Measurements from ENCODE around the gene PLCH2.

The PLCH2 gene

DNA sequence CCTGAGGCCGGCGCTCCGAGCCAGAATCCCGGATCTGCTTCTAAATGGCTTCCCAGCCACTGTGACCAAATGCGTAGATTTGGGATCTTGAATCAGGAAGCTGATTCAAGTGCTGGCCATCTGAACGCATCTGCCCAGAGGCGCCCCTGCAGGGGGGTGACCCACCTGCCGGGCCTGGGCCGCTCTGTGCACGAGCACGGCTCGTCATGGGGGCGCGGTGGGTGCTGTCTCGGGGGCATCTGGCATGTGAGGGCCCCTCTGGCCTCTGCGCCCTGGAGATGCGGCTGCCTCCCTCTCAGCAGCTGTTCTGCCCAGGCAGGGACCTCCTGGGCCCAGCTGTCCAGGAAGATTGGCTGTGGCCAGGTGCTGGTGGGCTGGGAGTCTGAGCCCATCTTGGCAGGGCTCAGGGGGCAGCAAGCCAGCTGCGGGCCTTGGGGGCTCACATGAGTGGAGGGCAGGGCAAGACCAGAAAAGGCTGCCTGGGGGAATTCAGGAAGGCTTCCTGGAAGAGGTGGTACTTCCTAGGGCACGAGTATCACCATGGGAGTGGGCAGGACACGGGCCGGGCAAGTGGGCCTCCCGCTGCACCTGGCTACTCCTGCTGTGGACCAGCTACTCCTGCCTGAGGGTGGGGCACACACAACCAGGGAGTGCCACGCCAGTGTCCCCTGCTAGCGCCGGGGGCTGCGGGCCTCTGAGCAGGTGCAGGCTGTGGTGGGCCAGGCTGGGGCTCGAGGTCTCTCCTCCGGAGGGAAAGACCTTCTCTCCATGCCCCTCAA lies 25.1 kb downstream of the PLCH2 start:
- no peak for DNase-seq

DNA sequence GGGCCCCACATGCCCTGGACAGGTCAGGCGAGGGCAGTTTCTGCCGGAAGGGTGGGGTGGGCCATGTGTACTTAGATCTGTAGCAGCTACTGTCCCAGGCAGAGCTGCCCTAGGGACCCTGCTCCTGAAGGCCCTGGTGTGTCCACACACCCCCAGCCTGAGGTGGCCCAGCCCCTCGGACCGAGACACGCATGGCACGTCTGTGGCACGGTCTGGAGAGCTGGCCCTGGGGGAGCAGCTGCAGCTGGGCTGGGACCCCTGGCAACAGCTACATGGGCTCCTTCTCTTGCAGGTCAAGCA lies 25.7 kb downstream of the PLCH2 start:
- DNase-seq = no peak

DNA sequence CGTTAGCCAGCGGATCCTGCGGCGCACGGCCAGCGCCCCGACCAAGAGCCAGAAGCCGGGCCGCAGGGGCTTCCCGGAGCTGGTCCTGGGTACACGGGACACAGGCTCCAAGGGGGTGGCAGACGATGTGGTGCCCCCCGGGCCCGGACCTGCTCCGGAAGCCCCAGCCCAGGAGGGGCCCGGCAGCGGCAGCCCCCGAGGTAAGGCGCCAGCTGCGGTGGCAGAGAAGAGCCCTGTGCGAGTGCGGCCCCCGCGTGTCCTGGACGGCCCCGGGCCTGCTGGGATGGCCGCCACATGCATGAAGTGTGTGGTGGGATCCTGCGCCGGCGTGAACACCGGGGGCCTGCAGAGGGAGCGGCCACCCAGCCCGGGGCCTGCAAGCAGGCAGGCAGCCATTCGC lies 26.1 kb downstream of the PLCH2 start:
- DNase-seq = no peak

DNA sequence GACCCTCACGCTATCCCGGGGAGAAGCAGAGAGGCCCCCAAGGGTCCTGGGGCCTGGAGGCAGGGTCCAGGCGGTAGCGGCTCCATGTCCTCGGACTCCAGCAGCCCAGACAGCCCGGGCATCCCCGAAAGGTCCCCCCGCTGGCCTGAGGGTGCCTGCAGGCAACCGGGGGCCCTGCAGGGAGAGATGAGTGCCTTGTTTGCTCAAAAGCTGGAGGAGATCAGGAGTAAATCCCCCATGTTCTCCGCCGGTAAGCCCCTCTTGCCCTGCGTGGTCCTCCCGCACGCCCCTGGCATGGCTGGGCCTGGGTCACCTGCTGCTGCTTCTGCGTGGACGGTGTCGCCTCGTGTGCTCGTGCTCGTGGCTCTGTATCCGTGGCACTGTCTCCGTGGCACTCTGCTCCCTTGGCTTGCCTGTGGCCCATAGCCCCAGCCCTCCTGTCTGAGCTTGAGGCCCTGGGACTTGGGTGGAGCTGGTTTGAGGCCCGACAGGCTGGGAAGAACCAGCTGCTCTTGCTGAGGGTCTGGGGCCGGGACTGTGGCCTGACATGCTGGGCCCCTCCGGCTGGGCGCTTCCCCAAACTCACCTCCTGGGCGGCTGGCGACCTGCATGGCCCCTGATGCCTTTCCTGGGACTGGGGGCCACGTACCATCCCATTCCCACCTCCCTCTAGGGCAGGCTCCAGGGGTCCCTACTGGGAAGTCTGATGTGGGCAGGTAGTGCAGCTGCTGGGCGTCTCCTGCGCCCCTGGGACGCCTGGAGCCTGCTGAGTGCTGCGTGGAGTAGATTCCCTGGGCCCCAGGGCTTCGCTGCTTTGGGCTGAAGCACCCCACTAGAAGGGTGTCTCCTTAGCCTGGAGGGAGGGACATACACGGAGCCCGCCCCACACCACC lies 26.8 kb downstream of the PLCH2 start:
- DNase-seq = no peak

DNA sequence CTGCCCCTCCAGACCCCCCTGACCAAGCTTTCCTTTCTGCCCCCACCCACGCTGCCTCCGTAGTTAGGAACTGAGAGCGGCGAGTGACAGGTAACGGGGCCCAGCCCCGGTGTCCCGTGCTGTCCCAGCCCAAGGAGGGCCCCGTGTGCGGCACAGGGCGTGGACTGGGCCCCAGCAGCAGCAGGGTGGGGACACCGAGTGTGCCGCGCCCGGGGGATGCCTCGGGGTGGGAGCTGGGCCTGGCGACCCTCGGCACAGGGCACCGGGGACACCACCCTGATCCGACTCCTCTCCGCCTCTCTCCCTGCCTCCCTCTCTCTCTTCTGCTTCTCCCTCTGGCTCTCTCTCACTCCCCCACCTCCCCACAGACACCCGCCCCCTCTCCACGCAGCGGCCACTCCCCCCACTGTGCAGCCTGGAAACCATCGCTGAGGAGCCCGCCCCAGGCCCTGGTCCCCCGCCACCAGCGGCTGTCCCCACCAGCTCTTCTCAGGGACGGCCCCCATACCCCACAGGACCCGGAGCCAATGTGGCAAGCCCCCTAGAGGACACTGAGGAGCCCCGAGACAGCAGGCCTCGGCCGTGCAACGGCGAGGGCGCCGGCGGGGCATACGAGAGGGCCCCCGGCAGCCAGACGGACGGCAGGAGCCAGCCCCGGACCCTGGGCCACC lies 27.6 kb downstream of the PLCH2 start:
- no peak for DNase-seq

- no peak for DNase-seq
Measured at GRCh38 chr1:2504225-2504948, 28.3 kb downstream of the PLCH2 start.

DNA sequence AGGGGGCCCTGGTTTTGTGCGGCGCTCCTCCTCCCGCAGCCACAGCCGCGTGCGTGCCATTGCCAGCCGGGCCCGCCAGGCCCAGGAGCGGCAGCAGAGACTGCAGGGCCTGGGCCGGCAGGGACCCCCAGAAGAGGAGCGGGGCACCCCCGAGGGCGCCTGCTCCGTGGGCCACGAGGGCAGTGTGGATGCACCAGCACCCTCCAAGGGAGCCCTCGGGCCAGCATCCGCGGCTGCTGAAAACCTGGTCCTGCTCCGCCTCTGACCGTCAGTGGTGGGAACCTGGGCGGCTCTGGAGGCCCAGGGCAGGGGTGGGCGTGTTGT lies 28.8 kb downstream of the PLCH2 start:
- no peak for DNase-seq

GRCh38 chr1:2505461-2505994 lies 29.4 kb downstream of the PLCH2 start:
- DNase-seq = no peak

GRCh38 chr1:2506007-2506860 lies 30.1 kb downstream of the PLCH2 start:
- DNase-seq = no peak

- DNase-seq = no peak
Measured at GRCh38 chr1:2506901-2507565, 30.9 kb downstream of the PLCH2 start.

GRCh38 chr1:2507744-2508155 lies 31.7 kb downstream of the PLCH2 start:
- no peak for DNase-seq

DNA sequence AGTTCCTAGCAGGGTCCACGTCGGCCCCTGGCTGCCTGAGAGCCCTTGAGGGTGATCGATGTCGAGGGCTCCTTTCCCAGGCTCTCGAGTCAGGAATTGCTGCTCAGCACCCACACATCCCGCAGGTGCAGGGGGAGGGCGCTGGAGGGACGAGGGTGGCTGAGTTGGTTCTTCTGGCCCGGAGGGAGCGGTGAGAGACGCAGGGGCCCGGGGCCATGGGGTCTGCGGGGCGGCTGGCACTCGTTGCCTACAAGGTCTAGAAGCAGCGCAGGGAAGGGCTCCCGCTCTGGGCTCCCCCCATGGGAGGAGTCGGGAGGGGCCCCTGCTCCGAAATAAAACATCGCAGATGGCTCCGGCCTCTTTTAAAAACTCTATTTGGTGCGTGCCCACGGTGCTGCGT lies 32.1 kb downstream of the PLCH2 start:
- no peak for DNase-seq

GRCh38 chr1:2508751-2509150 lies 32.7 kb downstream of the PLCH2 start:
- DNase-seq = no peak

- no peak for DNase-seq
Measured at GRCh38 chr1:2509589-2509988, 33.5 kb downstream of the PLCH2 start.

DNA sequence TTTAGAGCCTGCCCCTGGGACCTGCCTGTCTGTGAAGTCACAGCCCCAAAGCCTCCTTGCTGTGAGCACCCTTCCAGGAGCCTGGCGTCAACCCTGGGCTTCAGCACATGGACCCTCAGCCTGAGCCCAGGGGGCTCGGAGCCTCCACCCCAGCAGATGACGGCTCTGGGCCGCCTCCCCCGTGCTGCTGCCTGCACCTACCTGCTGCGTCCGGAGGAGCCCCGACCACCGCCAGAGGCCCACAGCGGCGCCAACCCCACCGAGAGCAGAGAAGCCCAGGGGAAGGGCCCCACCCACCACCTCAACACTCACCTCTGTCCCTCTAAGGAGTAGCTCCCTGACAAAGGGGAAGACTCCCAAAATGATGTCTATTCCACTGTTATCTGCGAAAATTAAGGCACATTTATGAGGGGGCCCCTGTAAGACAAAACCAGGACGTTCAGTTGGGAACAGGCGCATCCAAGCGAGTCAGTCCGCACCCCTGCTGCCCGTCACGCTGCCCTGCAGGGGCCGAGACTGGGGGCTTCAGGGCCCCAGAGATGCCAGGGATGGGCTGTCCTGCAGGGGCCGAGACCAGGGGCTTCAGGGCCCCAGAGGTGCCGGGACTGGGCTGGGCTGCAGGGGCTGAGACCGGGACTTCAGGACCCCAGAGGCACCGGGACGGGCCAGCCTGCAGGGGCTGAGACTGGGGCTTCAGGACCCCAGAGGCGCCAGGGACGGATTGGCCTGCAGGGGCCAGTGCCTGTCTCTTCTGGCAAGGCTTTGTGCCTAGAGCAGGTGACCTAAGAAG lies 34.5 kb downstream of the PLCH2 start:
- no peak for DNase-seq

- DNase-seq = no peak
Measured at GRCh38 chr1:2512862-2513421, 36.9 kb downstream of the PLCH2 start.

- DNase-seq = no peak
Measured at GRCh38 chr1:2513939-2514652, 38.0 kb downstream of the PLCH2 start.

- no peak for DNase-seq
Measured at GRCh38 chr1:2514863-2515762, 39.0 kb downstream of the PLCH2 start.

DNA sequence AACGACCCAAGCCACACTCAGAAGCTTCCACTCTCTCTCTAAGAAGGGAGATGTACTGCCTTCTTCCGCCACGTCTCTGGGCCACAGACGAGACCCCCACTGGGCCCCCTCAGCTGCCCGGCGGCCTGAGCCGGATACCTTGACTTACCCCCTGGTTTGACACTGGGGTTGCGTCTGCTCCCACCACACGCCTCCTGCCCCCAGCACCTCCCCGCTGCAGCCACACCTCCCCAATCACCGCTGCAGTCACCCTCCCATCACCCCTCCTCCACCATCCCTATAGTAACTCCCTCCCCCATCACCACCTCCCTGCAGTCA lies 39.6 kb downstream of the PLCH2 start:
- no peak for DNase-seq
